ENCODE measurements around the gene PFKFB1. TPM values are rescaled to one million over a fixed set of nuclear protein-coding genes. Genes with fewer than 3 reads are reported as not detected.
A peak's percentile ranks its signal among the peaks of the same experiment; 100 is the strongest.

PFKFB1 gene
- total and polyA plus RNA-seq, 2 of the 13 experiments (the other 11 are each of a cell fraction or from before 2014, with no cell fraction given): 1.5 to 2.9 TPM

DNA sequence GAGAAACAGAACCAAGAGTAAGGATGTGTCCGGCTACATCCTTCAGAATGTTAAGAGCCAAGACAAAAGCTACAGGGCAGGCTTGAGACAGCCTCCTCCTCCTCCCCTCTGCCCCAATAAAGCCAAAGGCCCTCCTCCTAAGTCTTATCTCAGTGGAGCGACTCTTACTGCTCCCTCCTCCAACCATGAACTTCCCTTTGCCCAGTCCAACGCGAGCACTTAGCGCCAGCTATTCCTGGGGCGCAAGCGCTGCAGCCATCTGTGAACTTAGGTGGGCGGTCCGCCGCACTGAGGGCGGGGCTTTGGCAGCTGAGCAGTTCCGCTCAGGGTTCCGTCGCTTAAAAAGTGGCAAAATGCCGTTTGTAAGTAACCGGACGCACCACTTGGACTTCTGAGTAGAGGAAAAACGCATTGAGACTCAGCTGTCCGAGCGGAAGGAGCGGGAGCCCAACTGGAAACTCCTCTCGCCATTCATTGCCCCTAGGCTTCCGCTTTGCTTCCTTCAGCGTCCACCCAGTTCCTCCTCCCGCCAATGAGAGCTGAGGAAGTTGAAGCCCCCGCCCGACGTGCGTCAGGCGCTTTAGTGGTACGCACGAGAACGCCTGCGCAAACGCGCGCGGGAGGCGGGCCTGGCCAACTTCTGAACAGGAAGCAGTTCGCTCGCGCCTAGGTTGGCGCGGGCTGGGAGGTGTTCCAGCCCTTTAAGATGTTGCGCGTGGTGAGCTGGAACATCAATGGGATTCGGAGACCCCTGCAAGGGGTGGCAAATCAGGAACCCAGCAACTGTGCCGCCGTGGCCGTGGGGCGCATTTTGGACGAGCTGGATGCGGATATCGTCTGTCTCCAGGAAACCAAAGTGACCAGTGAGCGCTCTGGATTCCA is 6.0 kb upstream of the PFKFB1 start, which contains the start of gene APEX2 (continued):
- TF ChIP-seq SMARCC2 (IDR thresholded peaks at IDR 0.05): no peak
- 0 out of 2 replicates have a peak, but pooled peaks have one; percentile 12 for TF ChIP-seq ZNF232 (CRISPR knock-in tag; IDR thresholded peaks at IDR 0.05; ENCODE audit: borderline replicate concordance)
- TF ChIP-seq SUZ12 (IDR thresholded peaks at IDR 0.05; ENCODE audit: low read depth, low read length): no peak
- no peak for TF ChIP-seq MEF2D (CRISPR knock-in tag; IDR thresholded peaks at IDR 0.05)
- TF ChIP-seq ZNF816 (CRISPR knock-in tag; IDR thresholded peaks at IDR 0.05; ENCODE audit: borderline replicate concordance): 0 out of 2 replicates have a peak, but pooled peaks have one; percentile 9
- TF ChIP-seq, protein P1, sequence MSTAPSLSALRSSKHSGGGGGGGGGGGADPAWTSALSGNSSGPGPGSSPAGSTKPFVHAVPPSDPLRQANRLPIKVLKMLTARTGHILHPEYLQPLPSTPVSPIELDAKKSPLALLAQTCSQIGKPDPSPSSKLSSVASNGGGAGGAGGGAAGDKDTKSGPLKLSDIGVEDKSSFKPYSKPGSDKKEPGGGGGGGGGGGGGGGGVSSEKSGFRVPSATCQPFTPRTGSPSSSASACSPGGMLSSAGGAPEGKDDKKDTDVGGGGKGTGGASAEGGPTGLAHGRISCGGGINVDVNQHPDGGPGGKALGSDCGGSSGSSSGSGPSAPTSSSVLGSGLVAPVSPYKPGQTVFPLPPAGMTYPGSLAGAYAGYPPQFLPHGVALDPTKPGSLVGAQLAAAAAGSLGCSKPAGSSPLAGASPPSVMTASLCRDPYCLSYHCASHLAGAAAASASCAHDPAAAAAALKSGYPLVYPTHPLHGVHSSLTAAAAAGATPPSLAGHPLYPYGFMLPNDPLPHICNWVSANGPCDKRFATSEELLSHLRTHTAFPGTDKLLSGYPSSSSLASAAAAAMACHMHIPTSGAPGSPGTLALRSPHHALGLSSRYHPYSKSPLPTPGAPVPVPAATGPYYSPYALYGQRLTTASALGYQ (CRISPR knock-in tag; IDR thresholded peaks at IDR 0.05): no peak
- TF ChIP-seq ZFP91 (CRISPR knock-in tag; IDR thresholded peaks at IDR 0.05; ENCODE audit: borderline replicate concordance): peak; percentile 66; the same call in 1 of the 2 replicates
- TF ChIP-seq PHF8 (CRISPR knock-in tag; IDR thresholded peaks at IDR 0.05): peak; percentile 68
- TF ChIP-seq ZBTB2 (CRISPR knock-in tag; IDR thresholded peaks at IDR 0.05; ENCODE audit: low read depth): no peak
- peak; percentile 65 for TF ChIP-seq ZNF687 (CRISPR knock-in tag; IDR thresholded peaks at IDR 0.05)
- TF ChIP-seq PAXIP1 (CRISPR knock-in tag; conservative IDR thresholded peaks at IDR 0.05): 0 out of 2 replicates have a peak, but pooled peaks have one; percentile 22
- no peak for TF ChIP-seq ZSCAN31 (CRISPR knock-in tag; IDR thresholded peaks at IDR 0.05; ENCODE audit: low read depth)
- peak; percentile 51 for TF ChIP-seq GABPA (IDR thresholded peaks at IDR 0.05; ENCODE audit: low read depth, low read length)
- peak; percentile 81 for TF ChIP-seq GABPA (CRISPR knock-in tag; IDR thresholded peaks at IDR 0.05; ENCODE audit: low read depth)
- TF ChIP-seq KDM3A (CRISPR knock-in tag; IDR thresholded peaks at IDR 0.05; ENCODE audit: low read depth): no peak

All from HepG2 (cell line).